ENCODE data around the gene VAT1L. TPM values are rescaled to one million over a fixed set of nuclear protein-coding genes. Genes with fewer than 3 reads are reported as not detected.

VAT1L gene
- total and polyA plus RNA-seq, 2 experiments from 2014 or later, result 3.1 to 5.9 TPM

DNA sequence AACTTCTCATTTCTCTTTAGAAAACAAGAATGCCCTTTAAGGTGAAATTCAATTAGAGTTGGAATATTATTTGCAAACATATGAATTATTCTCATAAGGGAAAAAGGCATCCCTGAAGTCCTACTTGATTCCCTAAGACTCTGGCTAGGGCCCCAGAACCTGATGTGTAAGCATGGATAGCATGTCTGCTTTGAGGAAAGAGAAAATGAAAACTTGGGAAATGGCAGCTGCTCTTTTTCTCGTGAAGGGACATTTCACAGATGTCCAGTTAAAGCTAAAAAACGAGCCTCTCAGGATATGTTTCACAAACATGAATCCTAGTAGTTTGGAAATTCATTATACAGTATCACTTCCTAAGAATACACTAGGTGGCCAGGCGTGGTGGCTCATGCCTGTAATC is 121.7 kb downstream of the VAT1L start:
- no peak for TF ChIP-seq CTCF (IDR thresholded peaks at IDR 0.05; ENCODE audit: poor library complexity)
- no peak for TF ChIP-seq EZH2 (IDR thresholded peaks at IDR 0.05; ENCODE audit: borderline replicate concordance)
- no peak for TF ChIP-seq EZH2phosphoT487 (IDR thresholded peaks at IDR 0.05; ENCODE audit: low read depth, severe bottlenecking, unreplicated experiment)
- Histone ChIP-seq H3K79me2 (no peaks in the 10 kb centered on the region), H4K20me1 (ENCODE audit: insufficient read depth, poor library complexity, severe bottlenecking) (no peaks in the 10 kb centered on the region), H3K27me3 (no peaks in the 10 kb centered on the region), H3K9me3 (ENCODE audit: low read depth) (no peaks in the 10 kb centered on the region), H3K9me2 (replicated peaks; ENCODE audit: insufficient read depth) (no peaks in the 10 kb centered on the region), H3K36me3 (replicated peaks; ENCODE audit: insufficient read depth, low read depth) (no peaks in the 10 kb centered on the region), H3K4me1 (ENCODE audit: insufficient read depth) (no peaks in the 10 kb centered on the region), H3K4me2 (no peak overlapping the region), H3K4me3 (no peak overlapping the region), H2AFZ (no peak overlapping the region), H3K27ac (no peak overlapping the region)
- DNase-seq (ENCODE audit: low spot score), result no peak
- 73% methylated on average over 3 of the region's 3 CpGs for WGBS (ENCODE audit: low lambda C conversion rate, missing lambda C conversion rate)

GRCh38 chr16:77912617-77913016 is 124.3 kb downstream of the VAT1L start:
- no peak for DNase-seq (ENCODE audit: low spot score)

GRCh38 chr16:77913738-77914253 is 125.4 kb downstream of the VAT1L start:
- H3K4me1 ChIP-seq (ENCODE audit: insufficient read depth), result peaks cover 5% of the 10 kb centered on the region
- H3K9me3 ChIP-seq (ENCODE audit: low read depth), result no peaks in the 10 kb centered on the region
- no peaks in the 10 kb centered on the region for H3K79me2 ChIP-seq
- 75% methylated on average over 2 of the region's 2 CpGs for WGBS (ENCODE audit: low lambda C conversion rate, missing lambda C conversion rate)
- H2AFZ ChIP-seq, result no peak overlapping the region
- H3K9me2 ChIP-seq (replicated peaks; ENCODE audit: insufficient read depth), result no peaks in the 10 kb centered on the region
- H3K4me2 ChIP-seq, result no peak overlapping the region
- DNase-seq (ENCODE audit: low spot score), result no peak
- TF ChIP-seq EZH2 (IDR thresholded peaks at IDR 0.05; ENCODE audit: borderline replicate concordance), result no peak
- no peak for TF ChIP-seq CTCF (IDR thresholded peaks at IDR 0.05; ENCODE audit: poor library complexity)
- no peak for TF ChIP-seq EZH2phosphoT487 (IDR thresholded peaks at IDR 0.05; ENCODE audit: low read depth, severe bottlenecking, unreplicated experiment)
- H4K20me1 ChIP-seq (ENCODE audit: insufficient read depth, poor library complexity, severe bottlenecking), result no peaks in the 10 kb centered on the region
- no peak overlapping the region for H3K27ac ChIP-seq
- H3K27me3 ChIP-seq, result no peaks in the 10 kb centered on the region
- no peak overlapping the region for H3K4me3 ChIP-seq
- no peaks in the 10 kb centered on the region for H3K36me3 ChIP-seq (replicated peaks; ENCODE audit: insufficient read depth, low read depth)

More at GRCh38 chr16:77912617-77913016, 124.3 kb downstream of the VAT1L start:
- H3K4me3 ChIP-seq, result no peak overlapping the region
- no peaks in the 10 kb centered on the region for H3K4me1 ChIP-seq (ENCODE audit: insufficient read depth)
- H3K27ac ChIP-seq, result no peak overlapping the region
- WGBS (ENCODE audit: low lambda C conversion rate, missing lambda C conversion rate), result 87% methylated on average over 4 of the region's 4 CpGs
- H3K9me2 ChIP-seq (replicated peaks; ENCODE audit: insufficient read depth), result no peaks in the 10 kb centered on the region
- H3K36me3 ChIP-seq (replicated peaks; ENCODE audit: insufficient read depth, low read depth), result no peaks in the 10 kb centered on the region
- H3K79me2 ChIP-seq, result no peaks in the 10 kb centered on the region
- H4K20me1 ChIP-seq (ENCODE audit: insufficient read depth, poor library complexity, severe bottlenecking), result no peaks in the 10 kb centered on the region
- H3K27me3 ChIP-seq, result no peaks in the 10 kb centered on the region
- TF ChIP-seq EZH2 (IDR thresholded peaks at IDR 0.05; ENCODE audit: borderline replicate concordance) (no peak), CTCF (IDR thresholded peaks at IDR 0.05; ENCODE audit: poor library complexity) (no peak), EZH2phosphoT487 (IDR thresholded peaks at IDR 0.05; ENCODE audit: low read depth, severe bottlenecking, unreplicated experiment) (no peak)
- no peak overlapping the region for H2AFZ ChIP-seq
- H3K4me2 ChIP-seq, result no peak overlapping the region
- no peaks in the 10 kb centered on the region for H3K9me3 ChIP-seq (ENCODE audit: low read depth)
